GM18909 (cell line): ENCODE results near the gene TADA3.

ENCODE experiments used
- ATAC-seq: cut with Tn5 transposase; IDR thresholded peaks from one replicate; pipeline ENCODE4 v1.9.1; 2021; ENCODE audit warnings: mild to moderate bottlenecking; ENCODE audit not compliant: unreplicated experiment, poor library complexity

The TADA3 gene

GRCh38 chr3:9732740-9733115 is 59.5 kb downstream of the TADA3 start:
- ATAC-seq: no peak

GRCh38 chr3:9732080-9732739 is 60.1 kb downstream of the TADA3 start:
- ATAC-seq: peak; percentile 12

- ATAC-seq: peak; percentile 93
Observed at GRCh38 chr3:9731206-9732079, 60.8 kb downstream of the TADA3 start, which contains the start of gene BRPF1. Gene BRPF1 (plus strand): TSS chr3:9731735. CDS start chr3:9734141, 2,406 bp downstream.

GRCh38 chr3:9730657-9731205 is 61.5 kb downstream of the TADA3 start:
- peak; percentile 38 for ATAC-seq
